Upper lobe of right lung (tissue), 1 donor: ENCODE results near the gene PGAP2. TPM values are rescaled to one million over a fixed set of nuclear protein-coding genes. Genes with fewer than 3 reads are reported as not detected.
A peak's percentile ranks its signal among the peaks of the same experiment; 100 is the strongest.

Experiments
- ATAC-seq: fragments of 200-7000 bp; cut with Tn5 transposase; one replicate; pipeline ENCODE4 v1.9.1; 2020; ENCODE audit warnings: mild to moderate bottlenecking, moderate library complexity
- DNase-seq: peaks from one replicate; pipeline ENCODE4 v3.0.0-alpha.2; 2020
- H3K27ac ChIP-seq: fragments of 200-600 bp; one replicate; pipeline ENCODE4 v1.8.0; 2022
- H3K27me3 ChIP-seq: fragments of 200-600 bp; one replicate; pipeline ENCODE4 v1.8.0; 2022; ENCODE audit warnings: mild to moderate bottlenecking
- H3K36me3 ChIP-seq: fragments of 200-600 bp; one replicate; pipeline ENCODE4 v1.8.0; 2022
- H3K4me1 ChIP-seq: fragments of 200-600 bp; one replicate; pipeline ENCODE4 v1.8.0; 2022
- H3K4me3 ChIP-seq: fragments of 200-600 bp; one replicate; pipeline ENCODE4 v1.8.0; 2022; ENCODE audit warnings: mild to moderate bottlenecking
- H3K9me3 ChIP-seq: fragments of 200-600 bp; one replicate; pipeline ENCODE4 v1.8.0; 2022
- intact Hi-C: fragments of 100-400 bp; cut with DNase I; formaldehyde crosslinking; loops from one replicate; pipeline ENCODE4 v1.11.0; 2022
- total RNA-seq: library from RNA; stranded (reverse); fragmentation: NEBNext Ultra II Directional; extraction: Animal tissue kit (Norgen Biotek cat#: 25700); gene quantifications from one replicate; pipeline ENCODE4 v1.2.1, GENCODE V29; 2021
- TF ChIP-seq, protein P1 (sequence below): fragments of 200-600 bp; IDR thresholded peaks from one replicate; pipeline ENCODE4 v1.8.0; 2022; ENCODE audit warnings: antibody characterized with exemption
- donor health status: DM: no; HTN: yes; CAD: no; lungs with severe emphysema.

The PGAP2 gene
- total RNA-seq, 1 donor from 2014 or later: 25.0 TPM

DNA sequence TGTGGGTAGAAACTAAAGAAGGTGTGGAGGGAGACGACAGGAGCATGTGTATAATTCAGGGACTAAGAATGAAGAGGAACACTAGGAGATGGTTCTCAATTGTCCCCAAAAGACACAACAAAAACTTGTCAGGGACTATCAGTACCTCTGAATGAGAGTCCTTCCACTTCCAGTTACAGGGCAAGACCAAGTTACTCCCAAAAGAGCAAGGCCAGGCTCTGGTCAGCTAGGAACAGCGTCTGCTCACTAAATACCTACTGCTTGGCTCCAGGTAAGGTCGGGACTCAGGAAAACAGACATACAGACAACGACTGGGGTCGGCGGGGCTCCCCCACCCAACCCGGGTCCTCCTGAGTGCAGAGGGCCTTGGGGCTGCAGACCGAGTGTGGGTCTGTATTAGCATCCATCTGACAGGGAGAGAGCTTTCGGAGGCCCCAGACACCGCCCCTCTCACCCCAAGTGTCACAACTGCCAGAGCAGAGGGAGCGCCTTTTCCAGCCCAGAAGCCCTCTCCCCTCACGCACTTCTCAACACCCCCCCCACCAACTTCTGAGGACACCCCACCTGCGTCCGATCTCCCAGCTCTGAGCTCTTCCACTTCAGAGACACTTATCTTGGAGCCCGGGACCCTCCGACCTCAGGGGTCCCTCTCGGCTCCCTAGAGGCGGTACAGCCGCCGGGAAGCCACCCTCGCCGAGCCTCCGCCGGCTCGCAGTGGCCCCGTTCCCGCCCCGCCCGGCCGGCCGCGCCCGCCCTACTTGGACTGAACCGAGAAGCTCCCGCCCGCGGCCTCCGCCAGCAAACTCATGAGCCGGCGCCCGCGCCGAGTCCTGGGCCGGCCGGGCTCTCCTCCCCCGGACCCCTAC, 31.9 kb downstream of the PGAP2 start:
- TF ChIP-seq, protein P1, sequence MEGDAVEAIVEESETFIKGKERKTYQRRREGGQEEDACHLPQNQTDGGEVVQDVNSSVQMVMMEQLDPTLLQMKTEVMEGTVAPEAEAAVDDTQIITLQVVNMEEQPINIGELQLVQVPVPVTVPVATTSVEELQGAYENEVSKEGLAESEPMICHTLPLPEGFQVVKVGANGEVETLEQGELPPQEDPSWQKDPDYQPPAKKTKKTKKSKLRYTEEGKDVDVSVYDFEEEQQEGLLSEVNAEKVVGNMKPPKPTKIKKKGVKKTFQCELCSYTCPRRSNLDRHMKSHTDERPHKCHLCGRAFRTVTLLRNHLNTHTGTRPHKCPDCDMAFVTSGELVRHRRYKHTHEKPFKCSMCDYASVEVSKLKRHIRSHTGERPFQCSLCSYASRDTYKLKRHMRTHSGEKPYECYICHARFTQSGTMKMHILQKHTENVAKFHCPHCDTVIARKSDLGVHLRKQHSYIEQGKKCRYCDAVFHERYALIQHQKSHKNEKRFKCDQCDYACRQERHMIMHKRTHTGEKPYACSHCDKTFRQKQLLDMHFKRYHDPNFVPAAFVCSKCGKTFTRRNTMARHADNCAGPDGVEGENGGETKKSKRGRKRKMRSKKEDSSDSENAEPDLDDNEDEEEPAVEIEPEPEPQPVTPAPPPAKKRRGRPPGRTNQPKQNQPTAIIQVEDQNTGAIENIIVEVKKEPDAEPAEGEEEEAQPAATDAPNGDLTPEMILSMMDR: no peak
- Histone ChIP-seq H3K27ac (peak overlapping the region; percentile 94), H3K4me1 (peaks cover 44% of the 10 kb centered on the region), H3K36me3 (no peaks in the 10 kb centered on the region), H3K9me3 (no peaks in the 10 kb centered on the region), H3K4me3 (peak overlapping the region; percentile 80), H3K27me3 (no peaks in the 10 kb centered on the region)
- intact Hi-C loops: no loop called here
- DNase-seq: no peak
- ATAC-seq: peak; percentile 47

DNA sequence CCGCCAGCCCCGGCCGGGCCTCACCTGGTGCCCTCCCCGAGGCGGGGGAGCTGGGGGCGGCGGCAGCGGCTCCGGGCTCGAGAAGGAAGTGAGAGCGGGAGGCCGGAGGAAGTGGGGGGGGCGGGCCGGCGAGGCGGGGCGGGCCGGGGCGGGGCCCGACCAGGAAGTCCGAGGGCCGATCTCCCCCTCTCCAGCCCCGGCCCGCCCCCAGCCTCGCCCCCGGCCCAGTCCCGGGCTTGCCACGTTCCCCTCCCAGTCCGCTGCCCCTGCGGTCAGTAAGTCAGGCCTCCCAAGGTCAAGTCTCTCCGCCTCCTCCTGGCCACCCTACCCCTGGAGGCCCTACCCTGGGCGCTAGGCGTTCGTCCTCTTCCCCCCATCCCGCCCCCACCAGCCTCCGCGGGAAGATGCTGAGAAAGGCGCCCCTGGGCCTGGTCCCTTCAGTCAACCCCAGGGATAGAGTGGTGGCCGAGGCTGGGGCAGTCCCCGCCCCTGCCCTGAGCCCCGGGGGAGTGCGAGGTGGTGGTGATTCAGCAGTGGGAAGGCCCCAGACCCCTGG, 32.6 kb downstream of the PGAP2 start, which contains the start of gene RHOG:
RHOG (minus strand) TSS at position 90 of the 556 bp plus-strand sequence. CDS start 12,821 bp downstream, outside the sequence.
- H3K9me3 ChIP-seq: no peaks in the 10 kb centered on the region
- no peaks in the 10 kb centered on the region for H3K27me3 ChIP-seq
- H3K27ac ChIP-seq: peak within 1 kb of the TSS; percentile 94
- TF ChIP-seq, protein P1: no peak
- intact Hi-C loops: no loop called here
- peak; percentile 87 for ATAC-seq
- DNase-seq: peak; percentile 93
- H3K36me3 ChIP-seq: no peaks in the 10 kb centered on the region
- H3K4me1 ChIP-seq: peaks cover 37% of the 10 kb centered on the region
- H3K4me3 ChIP-seq: peak within 1 kb of the TSS; percentile 80

DNA sequence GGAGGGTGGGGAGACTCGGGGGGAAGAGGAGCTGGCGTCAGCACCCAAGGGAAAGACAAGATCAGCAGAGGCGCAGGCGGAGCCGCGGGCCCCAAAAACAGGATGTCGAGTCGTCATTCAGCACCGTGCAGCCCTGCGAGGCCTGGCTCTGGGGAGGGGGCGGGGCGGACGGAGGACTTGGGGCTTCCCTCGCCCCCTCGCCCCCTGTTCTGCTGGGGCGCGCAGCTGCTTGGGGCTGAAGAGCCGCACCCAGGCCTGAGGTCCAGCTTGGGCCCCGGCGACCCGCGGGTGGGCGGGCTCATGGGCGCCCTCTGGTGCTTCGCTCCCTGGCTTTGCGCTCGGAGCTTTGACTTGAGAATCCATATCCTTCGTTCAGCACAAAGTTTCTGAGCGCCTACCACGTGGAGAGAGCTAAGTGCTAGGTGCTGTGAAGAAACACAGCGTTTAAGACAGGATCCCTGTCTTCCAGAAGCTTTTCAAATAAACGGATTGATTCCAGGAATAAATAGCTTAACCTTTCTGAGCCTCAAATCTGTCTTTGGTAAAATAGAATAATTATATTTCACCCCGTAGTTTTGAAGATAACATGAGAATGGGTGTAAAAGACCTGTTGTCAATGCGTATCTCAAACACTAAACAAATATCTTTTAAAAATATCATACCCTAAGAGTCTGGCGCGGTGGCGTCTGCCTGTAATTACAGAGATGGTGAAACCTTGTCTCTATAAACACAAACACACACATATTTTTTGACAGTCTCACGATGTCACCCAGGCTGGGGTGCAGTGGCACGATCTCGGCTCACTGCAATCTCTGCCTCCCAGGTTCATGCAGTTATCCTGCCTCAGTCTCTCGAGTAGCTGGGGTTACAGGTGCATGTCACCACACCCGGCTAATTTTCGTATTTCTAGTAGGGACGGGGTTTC, 33.3 kb downstream of the PGAP2 start:
- TF ChIP-seq, protein P1: peak; percentile 83
- intact Hi-C loops: no loop called here
- Histone ChIP-seq H3K9me3 (no peaks in the 10 kb centered on the region), H3K27ac (peak overlapping the region; percentile 94), H3K27me3 (no peaks in the 10 kb centered on the region), H3K4me1 (peaks cover 30% of the 10 kb centered on the region), H3K4me3 (peak overlapping the region; percentile 80), H3K36me3 (no peaks in the 10 kb centered on the region)
- DNase-seq: peak; percentile 92
- ATAC-seq: peak; percentile 85

DNA sequence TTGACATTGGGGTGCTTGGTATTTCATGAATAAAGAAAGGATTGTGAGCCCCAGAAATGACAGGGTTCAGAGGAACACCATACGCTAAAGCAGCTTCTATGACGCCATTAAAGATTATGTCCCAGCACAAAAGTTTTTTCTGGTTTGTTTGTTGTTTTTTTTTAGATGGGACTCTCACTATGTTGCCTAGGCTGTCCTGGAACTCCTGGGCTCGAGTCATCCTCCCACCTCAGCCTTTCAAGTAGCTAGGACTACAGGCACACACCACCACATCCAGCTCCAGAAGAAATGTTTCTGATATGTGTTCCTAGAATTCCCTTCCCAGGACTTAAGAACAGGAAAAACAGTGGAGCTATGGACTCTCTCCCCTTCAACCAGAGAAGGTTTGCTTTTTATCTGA, 35.0 kb downstream of the PGAP2 start:
- H3K36me3 ChIP-seq: no peaks in the 10 kb centered on the region
- intact Hi-C loops: no loop called here

DNA sequence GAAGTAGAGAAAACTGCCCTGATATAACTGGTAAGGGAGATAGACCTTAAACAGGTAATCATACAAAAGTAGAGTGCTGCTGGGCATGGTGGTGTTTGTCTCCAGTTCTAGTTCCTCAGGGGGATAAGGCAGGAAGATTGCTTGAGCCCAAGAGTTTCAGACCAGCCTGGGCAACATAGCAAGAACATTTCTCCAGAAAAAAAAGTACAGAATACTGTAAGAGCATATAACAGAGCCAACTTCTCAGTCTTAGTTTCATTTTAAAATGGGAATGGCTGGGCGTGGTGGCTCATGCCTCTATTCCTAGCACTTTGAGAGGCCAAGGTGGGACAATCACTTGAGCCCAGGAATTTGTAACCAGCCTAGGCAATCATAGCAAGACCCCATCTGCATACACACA, 36.9 kb downstream of the PGAP2 start:
- DNase-seq (no peak), ATAC-seq (no peak)

More for the DNA sequence above, 35.0 kb downstream of the PGAP2 start:
- H3K4me3 ChIP-seq: no peak overlapping the region
- ATAC-seq (no peak), DNase-seq (no peak)
- peaks cover 13% of the 10 kb centered on the region for H3K4me1 ChIP-seq
- H3K27ac ChIP-seq: no peak overlapping the region
- TF ChIP-seq, protein P1: no peak
- no peaks in the 10 kb centered on the region for H3K9me3 ChIP-seq
- H3K27me3 ChIP-seq: no peaks in the 10 kb centered on the region

More for the DNA sequence above, 36.9 kb downstream of the PGAP2 start:
- Histone ChIP-seq H3K27ac (no peak overlapping the region), H3K4me3 (no peak overlapping the region), H3K36me3 (no peaks in the 10 kb centered on the region), H3K9me3 (no peaks in the 10 kb centered on the region), H3K4me1 (peaks cover 5% of the 10 kb centered on the region), H3K27me3 (no peaks in the 10 kb centered on the region)
- intact Hi-C loops: loop anchor here (5.0 kb wide), 1 partner anchor 227 kb away; no protein-coding TSS in a partner anchor
- TF ChIP-seq, protein P1: no peak
